ENCODE measurements around the gene FERMT1. TPM values are rescaled to one million over a fixed set of nuclear protein-coding genes. Genes with fewer than 3 reads are reported as not detected.

Gene FERMT1, protein sequence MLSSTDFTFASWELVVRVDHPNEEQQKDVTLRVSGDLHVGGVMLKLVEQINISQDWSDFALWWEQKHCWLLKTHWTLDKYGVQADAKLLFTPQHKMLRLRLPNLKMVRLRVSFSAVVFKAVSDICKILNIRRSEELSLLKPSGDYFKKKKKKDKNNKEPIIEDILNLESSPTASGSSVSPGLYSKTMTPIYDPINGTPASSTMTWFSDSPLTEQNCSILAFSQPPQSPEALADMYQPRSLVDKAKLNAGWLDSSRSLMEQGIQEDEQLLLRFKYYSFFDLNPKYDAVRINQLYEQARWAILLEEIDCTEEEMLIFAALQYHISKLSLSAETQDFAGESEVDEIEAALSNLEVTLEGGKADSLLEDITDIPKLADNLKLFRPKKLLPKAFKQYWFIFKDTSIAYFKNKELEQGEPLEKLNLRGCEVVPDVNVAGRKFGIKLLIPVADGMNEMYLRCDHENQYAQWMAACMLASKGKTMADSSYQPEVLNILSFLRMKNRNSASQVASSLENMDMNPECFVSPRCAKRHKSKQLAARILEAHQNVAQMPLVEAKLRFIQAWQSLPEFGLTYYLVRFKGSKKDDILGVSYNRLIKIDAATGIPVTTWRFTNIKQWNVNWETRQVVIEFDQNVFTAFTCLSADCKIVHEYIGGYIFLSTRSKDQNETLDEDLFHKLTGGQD
- 34.0 TPM for total RNA-seq

GRCh38 chr20:6122873-6123648 is at the start of gene FERMT1:
Gene FERMT1, minus strand, starts transcription at chr20:6123030. Its CDS starts 3,476 bp downstream, at chr20:6119554.
- peak; percentile 89 for ATAC-seq

GRCh38 chr20:6169251-6169650 is 46.4 kb upstream of the FERMT1 start:
- ATAC-seq = no peak

GRCh38 chr20:6168204-6168603 is 45.4 kb upstream of the FERMT1 start:
- no peak for ATAC-seq

DNA sequence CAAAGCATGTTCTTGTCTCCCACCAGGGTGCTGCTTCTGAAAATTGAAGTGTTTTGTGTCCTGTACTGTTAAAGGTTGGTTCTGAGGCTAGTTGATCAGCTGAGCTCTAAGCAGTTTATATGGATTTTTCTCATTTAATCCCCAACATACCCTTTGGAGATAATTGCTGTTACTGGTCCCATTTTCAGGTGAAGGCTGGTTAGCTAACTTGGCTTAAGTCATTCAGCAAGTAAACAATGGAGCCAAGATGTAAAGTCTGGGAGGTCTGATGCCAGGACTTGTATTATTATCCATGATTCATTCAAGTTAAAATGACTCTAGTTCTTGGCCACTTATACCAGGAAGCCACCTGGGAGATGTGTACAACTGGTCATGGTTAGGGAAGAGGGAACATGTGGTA is 42.5 kb upstream of the FERMT1 start:
- ATAC-seq = no peak

DNA sequence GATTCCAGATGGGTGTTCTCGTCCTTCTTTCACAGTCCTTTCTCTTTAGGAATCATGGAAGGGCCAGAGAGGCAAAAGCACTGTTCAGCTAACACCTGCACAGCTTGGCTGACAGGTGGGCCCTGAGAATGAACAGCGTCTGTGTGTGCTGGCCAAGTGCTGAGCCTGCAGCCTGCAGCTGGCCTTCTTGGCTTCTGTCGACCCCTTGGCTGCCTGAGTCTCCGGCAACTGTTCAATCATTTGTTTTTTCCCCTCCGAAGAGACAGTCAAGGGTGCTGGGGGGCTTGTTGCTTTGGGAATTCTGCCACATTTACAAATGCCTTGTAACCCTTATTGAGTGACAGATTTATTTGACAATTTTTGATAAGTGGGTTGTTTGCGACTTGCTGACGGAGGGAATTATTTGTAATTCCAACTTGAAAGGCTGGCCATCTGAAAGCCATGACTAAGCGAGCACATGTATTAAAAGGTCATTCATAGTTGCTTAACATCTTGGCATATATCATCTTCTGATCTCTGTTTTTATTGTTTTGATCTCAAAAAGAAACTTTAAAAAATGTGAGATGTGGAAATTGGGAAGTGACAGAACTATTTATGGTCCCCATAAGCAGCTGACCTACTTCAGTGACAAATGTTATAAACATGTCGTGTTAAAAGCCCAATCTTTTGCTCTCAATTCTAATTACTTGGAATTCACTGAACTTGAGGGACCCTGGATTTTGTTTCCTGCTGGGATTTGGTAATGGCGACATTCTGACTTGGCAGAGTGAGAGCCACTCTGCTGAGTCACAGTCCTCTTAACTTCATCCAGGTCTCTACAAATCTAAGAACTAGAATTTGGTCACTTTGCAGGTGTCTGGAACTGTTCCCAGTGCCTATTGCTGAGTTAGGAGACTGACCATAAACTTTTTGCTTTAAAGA is 41.9 kb upstream of the FERMT1 start:
- no peak for ATAC-seq

DNA sequence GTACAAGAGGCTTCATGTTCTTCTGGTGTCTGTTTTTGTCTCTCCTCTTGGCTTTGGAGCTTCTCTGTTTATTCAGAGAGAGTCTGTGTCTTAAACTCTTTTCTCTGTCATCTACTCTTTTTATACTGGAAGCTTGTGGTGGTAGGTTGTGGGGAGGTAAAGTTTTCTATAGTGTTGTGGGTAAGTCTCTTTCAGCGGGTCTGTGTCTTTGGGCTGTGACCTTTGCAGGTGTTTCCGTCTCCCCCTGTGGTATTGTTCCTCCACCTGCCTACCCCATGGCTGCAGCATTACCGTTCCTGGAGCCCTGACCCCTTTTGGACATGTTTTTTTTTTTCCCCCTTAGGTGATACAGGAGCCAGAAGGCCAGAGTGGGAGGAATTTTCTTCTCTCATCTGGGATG is 37.9 kb upstream of the FERMT1 start:
- ATAC-seq = no peak

DNA sequence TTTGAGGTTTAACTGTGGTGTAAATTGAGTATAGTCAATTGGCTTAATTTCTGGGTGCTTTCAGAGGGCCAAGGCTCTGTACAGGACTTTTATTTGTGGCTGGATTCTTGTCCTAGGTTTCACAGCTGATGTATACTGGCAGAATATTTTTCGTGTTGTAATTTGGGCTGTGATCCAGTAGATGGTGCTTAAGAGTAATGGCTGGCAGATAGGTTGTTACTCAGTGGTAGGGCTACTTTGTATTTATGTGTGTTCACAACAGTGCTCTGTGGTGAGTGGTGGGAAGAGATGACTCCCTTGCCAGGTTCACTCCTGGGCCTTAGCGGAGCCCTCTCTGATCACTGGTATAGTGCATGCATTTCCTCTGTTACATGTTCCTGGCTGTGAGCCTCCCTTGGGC is 34.5 kb upstream of the FERMT1 start:
- ATAC-seq = peak; percentile 26

GRCh38 chr20:6152777-6153176 is 29.9 kb upstream of the FERMT1 start:
- ATAC-seq = no peak

- no peak for ATAC-seq
Observed at GRCh38 chr20:6148073-6148472, 25.2 kb upstream of the FERMT1 start.

- peak; percentile 63 for ATAC-seq
Observed at GRCh38 chr20:6142348-6142993, 19.6 kb upstream of the FERMT1 start.

DNA sequence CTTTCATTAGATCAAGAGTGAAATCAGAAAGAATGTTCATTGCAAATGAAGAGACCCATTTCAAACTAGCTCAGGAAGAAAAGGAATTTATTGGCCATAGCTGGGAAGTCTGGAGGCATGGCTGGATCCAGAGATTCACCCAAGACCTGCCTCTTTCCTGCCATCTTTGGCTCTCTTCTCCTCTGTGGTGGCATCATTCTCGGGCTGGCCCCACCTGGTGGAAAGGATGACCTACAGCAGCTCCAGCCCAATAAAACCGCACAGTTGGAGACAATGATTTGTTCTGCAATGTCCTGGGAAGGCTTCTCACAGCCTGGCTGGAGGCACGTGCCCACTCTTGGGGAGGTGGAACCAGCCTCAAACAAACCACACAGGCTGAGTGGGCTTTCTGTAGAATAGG is 18.1 kb upstream of the FERMT1 start:
- ATAC-seq = no peak

- ATAC-seq = no peak
Observed at GRCh38 chr20:6135347-6135746, 12.5 kb upstream of the FERMT1 start.

DNA sequence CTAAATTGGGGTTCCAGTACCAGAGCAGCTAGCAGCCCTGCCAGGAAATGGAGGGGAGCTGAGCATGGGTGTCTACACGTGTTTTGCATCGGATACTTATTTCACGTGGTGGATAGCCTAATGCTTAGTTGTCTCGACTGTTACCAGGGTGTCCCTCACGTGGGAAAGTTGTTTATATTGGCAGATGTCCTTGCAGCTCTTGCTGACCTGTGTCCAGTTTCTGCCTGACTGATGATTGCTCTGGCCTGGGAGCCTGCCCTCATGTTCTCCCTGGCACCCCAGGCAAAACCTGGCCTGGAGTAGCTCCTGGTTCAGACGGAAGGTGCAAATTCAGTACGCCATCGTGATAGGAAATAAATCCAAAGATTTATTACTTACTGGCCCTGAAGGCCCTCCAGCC is 11.8 kb upstream of the FERMT1 start:
- no peak for ATAC-seq

DNA sequence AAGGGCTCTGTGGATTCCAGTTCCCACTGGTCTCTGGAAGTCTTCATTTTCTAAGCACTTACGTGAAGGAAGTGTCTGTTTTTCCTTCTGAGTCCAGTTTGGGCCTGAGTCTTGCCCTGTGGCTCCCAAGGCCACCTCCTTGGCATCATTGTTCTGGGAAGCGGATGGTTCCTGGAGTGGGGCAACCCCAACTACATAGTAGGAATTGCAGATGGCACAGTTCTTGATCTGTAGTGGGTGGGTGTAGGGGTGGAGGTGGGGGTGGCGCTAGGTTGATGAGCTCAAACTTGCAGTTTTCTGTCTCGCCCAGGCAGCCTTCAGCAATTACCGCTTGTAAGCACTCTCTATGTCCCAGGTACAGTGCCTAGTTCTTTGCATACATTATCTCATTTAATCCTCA is 7.2 kb upstream of the FERMT1 start:
- ATAC-seq = no peak

DNA sequence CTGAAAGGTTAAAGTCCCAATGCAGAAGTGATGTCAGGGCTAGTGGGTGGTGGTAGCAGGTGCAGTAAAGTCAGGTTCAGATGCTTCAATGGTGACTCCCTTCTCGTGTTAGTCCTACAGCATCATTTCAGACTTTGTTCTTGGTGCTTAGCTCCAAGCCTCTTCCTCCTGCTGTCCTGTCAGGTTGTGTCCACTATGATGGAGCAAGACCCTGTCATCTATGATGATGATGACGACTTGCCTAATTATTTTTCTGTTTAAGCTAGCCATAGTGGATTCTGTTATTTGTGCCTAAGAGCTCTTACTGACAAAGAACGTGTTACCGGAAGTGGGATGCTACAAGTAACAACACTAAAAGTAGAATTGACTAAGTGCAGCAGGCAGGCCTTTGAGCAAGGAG is 5.0 kb upstream of the FERMT1 start:
- ATAC-seq = no peak

- peak; percentile 37 for ATAC-seq
Observed at GRCh38 chr20:6126846-6127245, 4.0 kb upstream of the FERMT1 start.

DNA sequence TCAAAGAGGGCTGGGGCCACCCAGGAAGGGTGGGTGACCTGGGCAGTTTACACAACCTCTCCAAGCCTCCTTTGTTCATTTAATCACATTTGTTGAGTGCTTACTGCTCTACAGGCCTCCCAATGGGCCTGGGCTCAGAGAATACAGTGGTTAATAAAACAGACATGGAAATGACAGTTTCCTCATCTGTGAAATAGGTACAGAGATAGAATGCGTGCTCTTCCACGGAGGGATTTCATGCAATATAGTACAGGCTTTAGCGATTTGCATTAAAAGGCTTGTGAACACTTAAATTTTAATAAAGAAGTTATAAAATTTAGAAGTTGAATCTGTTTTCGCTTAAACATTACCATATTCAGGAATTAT is 802 bp upstream of the FERMT1 start:
- no peak for ATAC-seq

GRCh38 chr20:6122111-6122872 is 538 bp downstream of the FERMT1 start:
- peak; percentile 18 for ATAC-seq

DNA sequence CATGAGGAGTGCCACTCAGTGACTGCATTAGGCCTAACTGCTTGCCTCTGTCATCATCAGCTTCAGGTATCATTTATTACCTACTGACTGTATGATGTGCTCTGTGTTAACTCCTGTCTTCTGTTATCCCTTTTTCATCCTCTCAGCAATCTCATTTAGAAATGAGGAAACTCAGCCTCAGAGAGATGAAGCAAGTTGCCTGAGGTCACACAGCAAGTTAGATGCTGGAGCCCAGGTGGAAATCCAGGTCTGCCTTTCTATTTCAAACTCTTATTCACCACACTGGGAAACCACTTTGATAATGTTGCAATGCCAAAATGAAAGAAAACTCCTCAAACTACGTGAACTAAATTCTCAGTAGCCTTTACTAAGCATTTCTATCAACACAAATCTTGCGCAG is 1.3 kb downstream of the FERMT1 start:
- ATAC-seq = no peak

DNA sequence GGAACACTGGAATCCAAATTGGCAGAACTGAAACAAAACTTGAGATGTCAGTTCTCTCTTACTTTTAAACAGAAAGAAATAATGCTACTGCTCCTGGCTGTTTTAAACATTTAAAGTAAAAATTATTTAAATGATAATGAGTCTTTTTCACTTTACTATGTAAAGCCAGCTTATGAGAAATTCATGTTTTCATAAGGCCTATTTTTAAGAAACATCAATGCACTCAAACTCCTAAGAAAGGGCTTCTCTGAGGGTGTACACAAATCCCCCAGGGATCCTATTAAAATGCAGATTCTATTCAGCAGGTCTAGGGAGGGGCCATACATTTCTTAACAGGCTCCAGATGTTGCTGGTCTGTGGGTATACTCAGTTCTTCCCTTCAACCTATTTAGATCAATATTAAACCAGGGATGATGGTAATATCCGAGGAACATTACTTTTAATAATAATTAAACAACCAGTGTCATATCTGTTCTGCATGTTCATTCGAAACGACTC is 2.3 kb downstream of the FERMT1 start:
- no peak for ATAC-seq

- no peak for ATAC-seq
Observed at GRCh38 chr20:6116758-6117157, 6.1 kb downstream of the FERMT1 start.

All from esophagus mucosa (tissue), 1 donor.